ENCODE results near the gene CLNK. TPM values are rescaled to one million over a fixed set of nuclear protein-coding genes. Genes with fewer than 3 reads are reported as not detected.
A peak's percentile ranks its signal among the peaks of the same experiment; 100 is the strongest.

CLNK gene
- polyA plus RNA-seq, 3 donors: not detected

GRCh38 chr4:10582951-10583350, 101.6 kb downstream of the CLNK start:
- Histone ChIP-seq H3K9me3 (replicated peaks in 1 of 2; ENCODE audit: control insufficient read depth in 1 of 2, insufficient read depth in 1 of 2, low read length in 2 of 2) (no peaks in the 10 kb centered on the region), H4K20me1 (ENCODE audit: insufficient read depth, low read length) (no peaks in the 10 kb centered on the region), H2AFZ (ENCODE audit: insufficient read depth, low read depth, low read length, poor library complexity, severe bottlenecking) (no peak overlapping the region), H3K9ac (ENCODE audit: insufficient read depth, low read length, poor library complexity, severe bottlenecking) (no peak overlapping the region), H3K36me3 (replicated peaks in 1 of 2; ENCODE audit: control insufficient read depth in 1 of 2, insufficient read depth in 2 of 2, low read length in 2 of 2) (no peaks in the 10 kb centered on the region), H3K27ac (ENCODE audit: low read depth in 1 of 2, low read length in 2 of 2) (no peak overlapping the region), H3K4me3 (replicated peaks in 1 of 3; ENCODE audit: low read depth in 2 of 3, low read length in 3 of 3) (no peak overlapping the region), H3K4me2 (replicated peaks; ENCODE audit: extremely low read depth, low read length, poor library complexity, severe bottlenecking) (no peak overlapping the region), H3K27me3 (ENCODE audit: control insufficient read depth in 2 of 2, insufficient read depth in 2 of 2, low read length in 2 of 2) (no peaks in the 10 kb centered on the region), H3K4me1 (ENCODE audit: control insufficient read depth in 1 of 2, insufficient read depth in 2 of 2, low read length in 2 of 2) (peaks cover 7 to 10% of the 10 kb centered on the region in 2 donors), H3K79me2 (ENCODE audit: insufficient read depth, low read length) (no peaks in the 10 kb centered on the region)
- peak overlapping the region in 1 of 7 donors; percentile 41 for H3K27ac Mint-ChIP-seq
- H3K27me3 Mint-ChIP-seq (ENCODE audit: low read depth in 3 of 3): peaks cover 0 to 6% (median 0%) of the 10 kb centered on the region in 3 donors
- H3K9me3 Mint-ChIP-seq: no peaks in the 10 kb centered on the region
- intact Hi-C loops (cut with micrococcal nuclease): loop anchor here (10.0 kb wide), 2 partner anchors 842 to 1142 kb away; partner anchors contain the start of gene HS3ST1 (in 1 of the 2)
- H3K4me3 Mint-ChIP-seq: no peak overlapping the region
- WGBS (ENCODE audit: insufficient coverage): 100% methylated on average over 2 of the region's 8 CpGs
- H3K36me3 Mint-ChIP-seq: no peaks in the 10 kb centered on the region
- DNase-seq: no peak
- no peak for TF ChIP-seq CTCF (IDR thresholded peaks at IDR 0.05)
- peaks cover 15% of the 10 kb centered on the region for H3K4me1 Mint-ChIP-seq

GRCh38 chr4:10582059-10582686, 102.4 kb downstream of the CLNK start:
- no peak overlapping the region for H2AFZ ChIP-seq (ENCODE audit: insufficient read depth, low read depth, low read length, poor library complexity, severe bottlenecking)
- no peaks in the 10 kb centered on the region for H3K36me3 ChIP-seq (replicated peaks in 1 of 2; ENCODE audit: control insufficient read depth in 1 of 2, insufficient read depth in 2 of 2, low read length in 2 of 2)
- H3K27ac ChIP-seq (ENCODE audit: low read depth in 1 of 2, low read length in 2 of 2): no peak overlapping the region
- WGBS (ENCODE audit: insufficient coverage): 20% methylated on average over 1 of the region's 3 CpGs
- no peaks in the 10 kb centered on the region for H3K79me2 ChIP-seq (ENCODE audit: insufficient read depth, low read length)
- Mint-ChIP-seq H3K4me1 (peaks cover 15% of the 10 kb centered on the region), H3K36me3 (no peaks in the 10 kb centered on the region), H3K27me3 (ENCODE audit: low read depth in 3 of 3) (peaks cover 0 to 6% (median 0%) of the 10 kb centered on the region in 3 donors), H3K27ac (no peak overlapping the region), H3K9me3 (no peaks in the 10 kb centered on the region), H3K4me3 (no peak overlapping the region)
- DNase-seq: peak in 2 of 3 donors; percentile 24 to 28
- H3K4me3 ChIP-seq (replicated peaks in 1 of 3; ENCODE audit: low read depth in 2 of 3, low read length in 3 of 3): no peak overlapping the region
- TF ChIP-seq CTCF (IDR thresholded peaks at IDR 0.05): peak; percentile 86
- H3K9me3 ChIP-seq (replicated peaks in 1 of 2; ENCODE audit: control insufficient read depth in 1 of 2, insufficient read depth in 1 of 2, low read length in 2 of 2): no peaks in the 10 kb centered on the region
- H4K20me1 ChIP-seq (ENCODE audit: insufficient read depth, low read length): no peaks in the 10 kb centered on the region
- H3K9ac ChIP-seq (ENCODE audit: insufficient read depth, low read length, poor library complexity, severe bottlenecking): no peak overlapping the region
- intact Hi-C loops (cut with micrococcal nuclease): loop anchor here (10.0 kb wide), 2 partner anchors 843 to 1143 kb away; partner anchors contain the start of gene HS3ST1 (in 1 of the 2)
- no peaks in the 10 kb centered on the region for H3K27me3 ChIP-seq (ENCODE audit: control insufficient read depth in 2 of 2, insufficient read depth in 2 of 2, low read length in 2 of 2)
- H3K4me1 ChIP-seq (ENCODE audit: control insufficient read depth in 1 of 2, insufficient read depth in 2 of 2, low read length in 2 of 2): peaks cover 7 to 11% of the 10 kb centered on the region in 2 donors
- H3K4me2 ChIP-seq (replicated peaks; ENCODE audit: extremely low read depth, low read length, poor library complexity, severe bottlenecking): no peak overlapping the region
